ENCODE data around the gene PSEN1.

Gene PSEN1

GRCh38 chr14:73252491-73253322 is 116.4 kb downstream of the PSEN1 start:
- no peak for DNase-seq (ENCODE audit: low spot score)
- FAIRE-seq, result peak; percentile 86

GRCh38 chr14:73253323-73253610 is 117.0 kb downstream of the PSEN1 start:
- no peak for DNase-seq (ENCODE audit: low spot score)
- peak; percentile 37 for FAIRE-seq

- FAIRE-seq, result no peak
- DNase-seq (ENCODE audit: low spot score), result no peak
Measured at GRCh38 chr14:73253721-73254120, 117.4 kb downstream of the PSEN1 start.

GRCh38 chr14:73254247-73255004 is 118.1 kb downstream of the PSEN1 start:
- FAIRE-seq (peak; percentile 87), DNase-seq (ENCODE audit: low spot score) (no peak)

DNA sequence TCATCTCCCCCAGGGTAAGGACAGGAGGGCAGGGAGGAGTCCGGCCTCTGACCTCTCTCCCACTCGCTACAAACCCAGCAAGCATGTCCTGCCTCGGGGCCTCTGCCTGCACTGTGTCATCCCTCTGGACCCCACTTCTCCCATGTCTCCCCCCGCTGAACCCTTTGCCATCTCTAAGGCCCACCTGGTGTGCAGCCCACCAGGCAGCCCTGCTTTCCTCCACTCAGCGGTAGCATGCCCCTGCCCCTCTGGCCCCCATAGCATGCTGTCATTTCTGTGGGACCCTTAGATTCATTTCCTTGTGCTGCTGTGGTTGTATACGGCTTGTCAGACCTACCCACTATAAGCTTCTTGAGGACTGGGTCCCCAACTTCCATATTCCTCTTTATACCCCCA is 118.7 kb downstream of the PSEN1 start:
- DNase-seq (ENCODE audit: low spot score), result no peak

GRCh38 chr14:73255693-73256225 is 119.5 kb downstream of the PSEN1 start:
- no peak for DNase-seq (ENCODE audit: low spot score)
- FAIRE-seq, result peak; percentile 23

More for the DNA sequence above, 118.7 kb downstream of the PSEN1 start:
- no peak for FAIRE-seq

DNA sequence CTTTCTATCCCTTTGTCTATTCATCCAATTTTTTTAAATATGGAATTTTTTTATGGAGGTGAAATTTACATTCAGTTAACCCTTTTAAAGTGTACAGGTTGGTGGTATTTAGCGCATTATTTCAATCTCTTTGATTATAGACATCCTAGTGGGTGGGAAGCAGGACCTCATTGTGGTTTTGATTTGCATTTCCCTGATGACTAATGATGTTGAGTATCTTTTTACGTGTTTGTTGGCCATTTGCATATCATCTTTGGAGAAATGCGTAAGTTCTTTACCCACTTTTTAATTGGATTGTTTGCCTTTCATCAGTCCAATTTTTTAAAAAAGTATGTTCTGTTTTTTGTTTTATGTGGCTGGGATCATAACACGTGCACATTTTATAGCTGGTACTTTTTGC is 121.8 kb downstream of the PSEN1 start:
- no peak for DNase-seq (ENCODE audit: low spot score)
- FAIRE-seq, result no peak

DNA sequence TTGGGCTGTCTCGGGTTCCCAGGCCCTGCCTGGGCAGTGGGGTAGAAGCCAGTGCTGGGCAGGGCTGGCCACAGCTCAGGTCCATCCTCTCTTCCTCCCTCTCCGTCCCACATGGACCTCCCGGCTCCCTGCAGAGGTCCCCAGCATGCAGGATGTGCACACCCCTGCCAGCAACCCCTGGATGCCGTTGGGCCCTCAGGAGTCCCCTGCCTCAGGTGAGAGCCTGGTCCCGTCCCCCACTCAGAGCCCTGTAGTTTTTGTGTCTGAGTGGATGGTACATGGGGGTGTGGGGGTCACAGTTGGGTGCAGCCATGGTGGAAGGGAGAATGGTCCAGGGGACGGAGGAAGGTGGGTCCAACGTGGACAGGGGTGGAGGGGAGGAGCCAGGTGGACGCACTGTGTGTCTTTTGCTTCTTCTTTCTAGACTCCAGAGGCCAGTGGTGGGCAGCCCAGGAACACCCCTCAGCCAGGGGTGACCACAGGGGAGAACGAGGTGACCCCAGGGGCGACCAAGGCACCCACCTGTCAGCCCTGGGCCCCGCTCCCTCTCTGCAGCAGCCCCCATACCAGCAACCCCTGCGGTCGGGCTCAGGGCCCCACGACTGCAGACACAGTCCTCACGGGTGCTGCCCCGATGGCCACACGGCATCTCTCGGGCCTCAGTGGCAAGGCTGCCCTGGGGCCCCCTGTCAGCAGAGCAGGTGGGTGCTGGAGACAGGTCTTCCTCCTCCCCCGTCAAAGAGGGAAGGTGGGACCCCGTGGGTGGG is 122.7 kb downstream of the PSEN1 start:
- no peak for DNase-seq (ENCODE audit: low spot score)
- peak; percentile 85 for FAIRE-seq

DNA sequence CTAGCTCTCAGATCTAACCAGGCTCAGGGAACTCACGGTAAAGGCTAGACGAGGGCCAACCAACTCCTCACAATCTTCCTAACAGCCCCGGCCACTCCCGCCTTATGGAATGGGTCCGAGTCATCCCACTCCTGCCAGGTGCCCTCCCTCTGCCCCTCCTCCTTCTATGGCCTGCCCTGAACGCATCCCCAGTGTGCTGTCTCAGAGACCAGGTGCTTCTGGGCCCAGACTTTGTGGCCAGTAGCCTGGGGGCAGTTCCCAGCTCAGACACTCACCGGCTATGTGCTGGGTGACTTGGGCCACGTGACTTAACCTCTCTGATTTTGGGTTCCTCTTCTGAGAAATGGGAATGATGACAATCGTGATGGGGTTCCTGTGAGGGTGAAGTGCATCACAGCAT is 123.5 kb downstream of the PSEN1 start:
- no peak for FAIRE-seq
- DNase-seq (ENCODE audit: low spot score), result no peak

DNA sequence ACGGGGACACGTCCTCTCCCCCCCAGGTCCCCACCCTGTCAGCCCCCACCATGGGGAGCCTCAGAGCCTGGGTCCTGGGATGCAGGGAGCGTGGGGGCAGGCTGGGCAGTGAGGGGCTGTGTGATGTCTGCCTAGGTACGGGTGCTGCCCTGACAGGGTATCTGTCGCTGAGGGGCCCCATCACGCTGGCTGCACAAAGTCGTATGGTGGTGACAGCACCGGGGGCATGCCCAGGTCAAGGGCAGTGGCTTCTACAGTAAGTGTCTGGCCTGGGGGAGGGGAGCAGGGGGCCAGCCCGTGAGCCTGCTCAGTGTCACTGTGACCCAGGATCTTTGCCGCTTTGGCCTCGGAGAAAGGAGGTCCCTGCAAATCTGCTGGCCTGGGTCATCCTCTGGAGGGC is 124.3 kb downstream of the PSEN1 start:
- FAIRE-seq (peak; percentile 50), DNase-seq (ENCODE audit: low spot score) (no peak)

DNA sequence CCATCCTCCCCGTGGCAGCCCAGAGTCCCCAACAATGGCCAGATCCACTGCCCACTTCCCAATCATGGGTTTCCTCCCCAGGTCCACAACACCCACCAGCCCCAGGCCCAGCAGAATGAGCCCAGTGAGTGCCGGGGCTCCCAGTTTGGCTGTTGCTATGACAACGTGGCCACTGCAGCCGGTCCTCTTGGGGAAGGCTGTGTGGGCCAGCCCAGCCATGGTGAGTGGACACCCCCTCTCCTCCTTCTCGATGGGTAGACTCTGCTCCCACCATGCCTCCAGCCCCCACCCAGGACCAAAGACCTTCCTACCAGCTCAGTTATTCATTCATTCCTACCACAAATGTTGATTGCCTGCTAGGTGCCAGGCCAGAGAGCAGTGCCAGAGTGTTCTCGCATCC is 124.8 kb downstream of the PSEN1 start:
- FAIRE-seq, result no peak
- DNase-seq (ENCODE audit: low spot score), result no peak

- FAIRE-seq, result peak; percentile 74
Measured at GRCh38 chr14:73261520-73262426, 125.5 kb downstream of the PSEN1 start.

DNA sequence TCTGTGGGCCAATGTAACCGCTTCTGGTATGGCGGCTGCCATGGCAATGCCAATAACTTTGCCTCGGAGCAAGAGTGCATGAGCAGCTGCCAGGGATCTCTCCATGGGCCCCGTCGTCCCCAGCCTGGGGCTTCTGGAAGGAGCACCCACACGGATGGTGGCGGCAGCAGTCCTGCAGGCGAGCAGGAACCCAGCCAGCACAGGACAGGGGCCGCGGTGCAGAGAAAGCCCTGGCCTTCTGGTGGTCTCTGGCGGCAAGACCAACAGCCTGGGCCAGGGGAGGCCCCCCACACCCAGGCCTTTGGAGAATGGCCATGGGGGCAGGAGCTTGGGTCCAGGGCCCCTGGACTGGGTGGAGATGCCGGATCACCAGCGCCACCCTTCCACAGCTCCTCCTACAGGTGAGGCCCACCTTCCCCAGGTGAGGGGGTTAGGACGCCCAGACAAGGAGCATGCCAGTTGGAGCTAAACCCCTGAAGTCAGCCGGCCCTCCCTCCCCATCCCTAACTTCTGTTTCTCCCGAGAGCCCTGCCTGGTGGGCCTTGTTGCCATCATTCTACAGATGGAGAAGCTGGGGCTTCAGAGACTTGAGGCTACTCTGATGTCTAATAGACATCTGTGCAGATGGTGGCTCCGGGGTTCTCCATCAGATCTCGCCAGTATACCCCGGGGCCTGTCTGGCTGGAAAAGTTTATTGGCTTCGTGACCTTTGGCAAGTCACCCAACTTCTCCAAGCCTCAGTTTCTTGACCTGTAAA is 126.3 kb downstream of the PSEN1 start:
- no peak for DNase-seq (ENCODE audit: low spot score)
- FAIRE-seq, result no peak

More at GRCh38 chr14:73261520-73262426, 125.5 kb downstream of the PSEN1 start:
- no peak for DNase-seq (ENCODE audit: low spot score)

DNA sequence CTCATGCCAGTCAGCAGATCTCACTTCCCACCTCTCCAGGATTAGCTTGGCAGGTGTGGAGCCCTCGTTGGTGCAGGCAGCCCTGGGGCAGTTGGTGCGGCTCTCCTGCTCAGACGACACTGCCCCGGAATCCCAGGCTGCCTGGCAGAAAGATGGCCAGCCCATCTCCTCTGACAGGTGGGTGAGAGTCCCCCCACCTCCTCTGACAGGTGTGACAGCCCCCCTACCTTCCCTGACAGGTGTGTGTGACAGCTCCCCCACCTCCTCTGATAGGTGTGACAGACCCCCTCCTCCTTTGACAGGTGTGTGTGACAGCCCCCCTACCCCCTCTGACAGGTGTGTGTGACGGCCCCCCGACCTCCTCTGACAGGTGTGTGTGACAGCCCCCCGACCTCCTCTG is 127.3 kb downstream of the PSEN1 start:
- peak; percentile 42 for FAIRE-seq

DNA sequence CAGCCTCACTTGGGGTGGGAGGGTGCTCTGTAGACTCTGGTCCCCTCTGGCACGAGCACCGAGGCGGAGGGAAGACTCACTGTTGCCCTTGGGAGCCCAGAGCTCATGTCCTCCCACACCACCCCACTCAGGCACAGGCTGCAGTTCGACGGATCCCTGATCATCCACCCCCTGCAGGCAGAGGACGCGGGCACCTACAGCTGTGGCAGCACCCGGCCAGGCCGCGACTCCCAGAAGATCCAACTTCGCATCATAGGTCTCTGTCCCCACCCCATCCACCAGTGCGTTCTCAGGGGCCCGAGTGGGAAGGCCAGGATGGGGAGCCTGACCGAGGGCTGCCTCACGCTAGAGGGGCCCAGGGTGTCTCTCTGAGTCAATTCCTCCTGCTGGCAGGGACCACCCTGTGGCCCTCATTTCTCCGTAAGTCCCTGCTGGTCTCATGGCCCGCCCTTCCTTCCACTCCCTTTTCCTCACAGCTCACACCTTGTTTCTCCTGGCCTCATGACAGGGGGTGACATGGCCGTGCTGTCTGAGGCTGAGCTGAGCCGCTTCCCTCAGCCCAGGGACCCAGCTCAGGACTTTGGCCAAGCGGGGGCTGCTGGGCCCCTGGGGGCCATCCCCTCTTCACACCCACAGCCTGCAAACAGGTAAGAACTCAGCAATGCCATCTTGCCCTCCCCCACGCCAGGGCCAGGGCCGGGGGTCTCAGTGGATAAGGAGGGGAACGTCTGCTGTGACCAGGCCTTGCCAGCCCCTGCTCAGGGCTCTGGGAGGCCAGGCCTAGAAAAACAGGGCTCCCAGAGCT is 128.0 kb downstream of the PSEN1 start:
- FAIRE-seq (peak; percentile 70), DNase-seq (ENCODE audit: low spot score) (no peak)

More for the DNA sequence above, 127.3 kb downstream of the PSEN1 start:
- no peak for DNase-seq (ENCODE audit: low spot score)

- DNase-seq (ENCODE audit: low spot score) (no peak), FAIRE-seq (peak; percentile 74)
Measured at GRCh38 chr14:73264885-73265720, 128.8 kb downstream of the PSEN1 start.

GRCh38 chr14:73265721-73266046 is 129.4 kb downstream of the PSEN1 start:
- no peak for DNase-seq (ENCODE audit: low spot score)
- peak; percentile 68 for FAIRE-seq

DNA sequence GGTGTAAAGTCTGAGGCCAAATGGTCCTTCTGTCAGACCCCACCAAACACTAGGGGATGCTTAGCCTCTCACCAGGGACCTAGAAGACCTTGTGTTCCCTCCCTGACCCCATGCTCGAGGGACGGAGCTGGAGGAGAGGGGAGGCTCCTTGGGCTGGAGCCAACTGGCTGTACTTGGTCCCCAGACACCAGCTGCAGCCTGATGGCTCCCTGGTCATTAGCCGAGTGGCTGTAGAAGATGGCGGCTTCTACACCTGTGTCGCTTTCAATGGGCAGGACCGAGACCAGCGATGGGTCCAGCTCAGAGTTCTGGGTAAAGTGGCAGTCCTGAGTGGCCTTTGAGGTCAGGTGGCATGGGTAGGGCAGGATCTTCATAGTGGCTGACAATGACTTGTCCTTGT is 130.0 kb downstream of the PSEN1 start:
- FAIRE-seq (peak; percentile 27), DNase-seq (ENCODE audit: low spot score) (no peak)

Data from urothelium cell line (cell line).